ENCODE results near the gene ATAD3B. TPM values are rescaled to one million over a fixed set of nuclear protein-coding genes. Genes with fewer than 3 reads are reported as not detected.
"Not testable (repeated sequence)": the region's sequence is repeated elsewhere in the genome, so short reads cannot be mapped to it uniquely, and the experiment has no call there.

ATAD3B gene
- total and polyA plus RNA-seq, 2 of the 13 experiments (the other 11 are each of a cell fraction or from before 2014, with no cell fraction given) = 9.6 to 31.1 TPM

DNA sequence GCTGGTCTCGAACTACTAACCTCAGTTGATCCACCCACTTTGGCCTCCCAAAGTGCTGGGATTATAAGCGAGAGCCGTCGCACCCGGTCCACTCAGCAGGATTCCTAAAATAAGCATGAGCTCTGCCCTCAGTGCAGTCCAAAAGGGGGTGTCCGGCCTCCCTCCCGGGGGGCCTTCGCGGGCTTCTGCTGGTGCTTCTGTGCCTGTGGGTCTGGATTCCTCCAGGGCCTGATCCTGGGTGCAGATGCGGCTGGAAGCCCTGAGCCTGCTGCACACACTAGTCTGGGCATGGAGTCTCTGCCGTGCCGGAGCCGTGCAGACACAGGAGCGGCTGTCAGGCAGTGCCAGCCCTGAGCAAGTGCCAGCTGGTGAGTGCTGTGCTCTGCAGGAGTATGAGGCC is 45.4 kb downstream of the ATAD3B start:
- not testable (repeated sequence) for BruUV-seq (replicated peaks); ATAC-seq

DNA sequence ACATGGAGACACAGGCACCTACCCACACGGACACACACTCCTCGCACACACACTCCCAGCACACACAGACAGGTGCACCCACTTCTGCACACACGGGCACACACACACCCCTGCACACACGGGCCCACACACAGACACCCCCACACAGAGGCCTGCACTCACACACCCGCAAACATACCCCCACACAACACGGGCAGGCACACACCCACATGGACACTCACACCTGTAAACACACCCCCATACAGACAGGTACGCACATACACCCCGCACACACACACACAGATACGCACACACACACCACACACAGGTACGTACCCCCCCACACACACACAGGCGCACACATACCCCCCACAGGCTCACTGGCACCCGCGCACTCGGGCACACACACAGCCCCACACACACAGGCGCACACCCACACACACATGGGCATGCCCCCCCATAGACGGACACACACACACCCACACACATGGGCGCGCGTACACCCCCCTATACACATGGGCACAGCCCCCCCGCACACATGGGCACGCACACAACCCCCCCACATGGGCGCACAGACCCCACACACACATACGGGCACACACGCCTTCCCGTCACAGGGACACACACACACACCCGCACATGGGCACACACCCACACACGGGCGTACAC is 46.5 kb downstream of the ATAD3B start:
- ATAC-seq = no peak
- Histone ChIP-seq H3K4me1 (ENCODE audit: insufficient read depth, low read length) (no peaks in the 10 kb centered on the region), H3K4me2 (ENCODE audit: low read depth, low read length) (no peak overlapping the region), H3K27ac (ENCODE audit: extremely low read length, insufficient read depth, low read length) (no peak overlapping the region), H3K9me3 (ENCODE audit: low read length) (no peaks in the 10 kb centered on the region), H3K27me3 (ENCODE audit: control insufficient read depth in 1 of 2, insufficient read depth in 2 of 2, low read length in 2 of 2) (no peaks in the 10 kb centered on the region), H4K20me1 (ENCODE audit: insufficient read depth, low read length) (no peaks in the 10 kb centered on the region), H3K4me3 (replicated peaks in 1 of 3; ENCODE audit: insufficient read depth in 1 of 3, low read depth in 2 of 3, low read length in 3 of 3) (no peak overlapping the region), H3K79me2 (ENCODE audit: insufficient read depth, low read length) (peaks cover 12% of the 10 kb centered on the region), H3K9ac (ENCODE audit: insufficient read depth, low read depth, low read length) (no peak overlapping the region), H3K36me3 (replicated peaks in 1 of 2; ENCODE audit: control insufficient read depth in 1 of 2, insufficient read depth in 2 of 2, low read length in 2 of 2) (peaks cover 6 to 30% of the 10 kb centered on the region in 2 experiments; a peak in 4 of 5 replicates), H2AFZ (ENCODE audit: low read length) (no peak overlapping the region)
- ChIA-PET POLR2A (no interaction called here), CTCF (ENCODE audit: low intra/inter-chr PET ratio, low total read pairs) (no interaction called here)
- 97% methylated on average over 26 of the region's 28 CpGs for whole genome bisulfite sequencing (ENCODE audit: low lambda C conversion rate)
- no TSS peak for BruUV-seq (replicated peaks)
- in situ Hi-C loops (cut with HindIII; ENCODE audit: extremely low pct_ligation_motif_present, low pct_unique_long_range_greater_than_20kb) (no loop called here), intact Hi-C loops (cut with micrococcal nuclease; ENCODE audit: unreplicated experiment) (no loop called here)
- no peak for FAIRE-seq
- DNase-seq (ENCODE audit: low spot score) = no peak
- 0 out of 2 replicates have a peak, but pooled peaks have one; percentile 40 for TF ChIP-seq HNRNPL (IDR thresholded peaks at IDR 0.05; ENCODE audit: low read depth, low read length)
- TF ChIP-seq ZNF552 (CRISPR knock-in tag; IDR thresholded peaks at IDR 0.05; ENCODE audit: borderline replicate concordance) = no peak
- TF ChIP-seq RXRA (CRISPR knock-in tag; IDR thresholded peaks at IDR 0.05) = no peak

More for the DNA sequence above, 45.4 kb downstream of the ATAD3B start:
- intact Hi-C loops (cut with micrococcal nuclease; ENCODE audit: unreplicated experiment); H3K27me3 ChIP-seq (ENCODE audit: control insufficient read depth in 1 of 2, insufficient read depth in 2 of 2, low read length in 2 of 2); in situ Hi-C loops (cut with HindIII; ENCODE audit: extremely low pct_ligation_motif_present, low pct_unique_long_range_greater_than_20kb); POLR2A ChIA-PET; H3K9ac ChIP-seq (ENCODE audit: insufficient read depth, low read depth, low read length); H2AFZ ChIP-seq (ENCODE audit: low read length); H3K4me1 ChIP-seq (ENCODE audit: insufficient read depth, low read length); CTCF ChIA-PET (ENCODE audit: low intra/inter-chr PET ratio, low total read pairs); H3K9me3 ChIP-seq (ENCODE audit: low read length); H4K20me1 ChIP-seq (ENCODE audit: insufficient read depth, low read length); DNase-seq (ENCODE audit: low spot score); FAIRE-seq; H3K4me2 ChIP-seq (ENCODE audit: low read depth, low read length); H3K27ac ChIP-seq (ENCODE audit: extremely low read length, insufficient read depth, low read length); H3K4me3 ChIP-seq (replicated peaks in 1 of 3; ENCODE audit: insufficient read depth in 1 of 3, low read depth in 2 of 3, low read length in 3 of 3): not testable (repeated sequence)
- H3K36me3 ChIP-seq (replicated peaks in 1 of 2; ENCODE audit: control insufficient read depth in 1 of 2, insufficient read depth in 2 of 2, low read length in 2 of 2) = peaks cover 6 to 29% of the 10 kb centered on the region in 2 experiments; a peak in 4 of 5 replicates
- 97% methylated on average over 5 of the region's 14 CpGs for WGBS (ENCODE audit: low lambda C conversion rate)
- peaks cover 12% of the 10 kb centered on the region for H3K79me2 ChIP-seq (ENCODE audit: insufficient read depth, low read length)
